ENCODE results near the gene CACNB2. TPM values are rescaled to one million over a fixed set of nuclear protein-coding genes. Genes with fewer than 3 reads are reported as not detected.
A peak's percentile ranks its signal among the peaks of the same experiment; 100 is the strongest.

The CACNB2 gene
- total RNA-seq, 2 donors from 2014 or later, result 1.9 to 4.6 TPM

DNA sequence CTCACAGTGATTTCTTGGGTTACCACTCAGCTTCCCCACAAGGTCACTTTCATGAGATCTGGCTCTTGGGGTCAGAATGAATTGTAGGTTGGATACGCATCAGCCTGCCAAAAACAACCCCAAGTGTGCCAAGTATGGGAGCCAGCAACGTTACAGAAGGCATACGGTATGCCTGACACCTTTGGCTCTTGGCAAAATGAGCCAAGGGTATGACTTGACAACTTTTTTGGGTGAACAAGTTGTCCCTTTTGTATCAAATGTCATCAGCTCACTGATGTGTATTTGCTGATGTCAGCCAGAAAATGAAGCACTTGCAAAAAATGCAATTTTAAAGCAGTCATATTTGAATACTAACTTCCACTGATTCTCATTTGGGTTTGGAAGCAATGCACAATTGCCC is 168.4 kb downstream of the CACNB2 start:
- DNase-seq, result no peak
- TF ChIP-seq CTCF (conservative IDR thresholded peaks at IDR 0.05), result no peak
- 89 to 91% methylated on average over 2 to 3 of the region's 3 CpGs for WGBS, 2 experiments (ENCODE audit: insufficient coverage in 1 of 2, insufficient read length in 1 of 2)

DNA sequence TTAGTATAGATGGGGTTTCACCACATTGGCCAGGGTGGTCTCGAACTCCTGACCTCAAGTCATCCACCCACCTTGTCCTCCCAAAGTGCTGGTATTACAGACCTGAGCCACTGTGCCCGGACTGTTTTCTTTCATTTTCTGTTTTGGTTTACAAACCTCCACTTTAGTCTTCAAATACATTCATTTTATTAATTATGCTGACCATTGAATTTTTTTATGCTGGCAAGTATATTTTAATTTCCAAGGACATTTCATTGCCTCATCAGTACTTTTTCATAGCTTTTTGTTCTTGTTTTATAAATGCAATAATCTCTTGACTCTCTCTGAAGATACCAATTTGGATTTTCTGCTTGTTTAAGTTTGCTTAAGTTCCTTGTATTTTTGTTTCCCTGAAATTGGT is 170.5 kb downstream of the CACNB2 start:
- Histone ChIP-seq H3K4me1 (ENCODE audit: control insufficient read depth, insufficient read depth, low read length) (no peaks in the 10 kb centered on the region), H3K4me3 (ENCODE audit: low read length) (no peak overlapping the region), H3K36me3 (ENCODE audit: control insufficient read depth, insufficient read depth, low read length) (no peaks in the 10 kb centered on the region), H3K9me3 (ENCODE audit: control insufficient read depth, low read length) (no peaks in the 10 kb centered on the region), H3K27me3 (ENCODE audit: control insufficient read depth, insufficient read depth, low read length, poor library complexity, severe bottlenecking) (no peaks in the 10 kb centered on the region), H3K27ac (ENCODE audit: low read depth, low read length) (no peak overlapping the region), H3K9ac (ENCODE audit: extremely low read depth, low read length, poor library complexity, severe bottlenecking) (no peak overlapping the region)
- no peak overlapping the region for H3K4me3 Mint-ChIP-seq
- TF ChIP-seq CTCF (conservative IDR thresholded peaks at IDR 0.05), result no peak
- DNase-seq, result no peak
- H3K27ac Mint-ChIP-seq, result no peak overlapping the region
- no peaks in the 10 kb centered on the region for H3K36me3 Mint-ChIP-seq (ENCODE audit: low read depth)
- H3K27me3 Mint-ChIP-seq (ENCODE audit: insufficient read depth), result no peaks in the 10 kb centered on the region
- no peaks in the 10 kb centered on the region for H3K4me1 Mint-ChIP-seq
- no peaks in the 10 kb centered on the region for H3K9me3 Mint-ChIP-seq
- WGBS, 2 experiments (ENCODE audit: insufficient coverage in 1 of 2, insufficient read length in 1 of 2), result 80 to 89% methylated on average over 1 to 2 of the region's 2 CpGs

More for the DNA sequence above, 168.4 kb downstream of the CACNB2 start:
- no peaks in the 10 kb centered on the region for H3K27me3 Mint-ChIP-seq (ENCODE audit: insufficient read depth)
- H3K4me1 Mint-ChIP-seq, result no peaks in the 10 kb centered on the region
- no peaks in the 10 kb centered on the region for H3K9me3 ChIP-seq (ENCODE audit: control insufficient read depth, low read length)
- H3K27ac Mint-ChIP-seq, result no peak overlapping the region
- no peaks in the 10 kb centered on the region for H3K4me1 ChIP-seq (ENCODE audit: control insufficient read depth, insufficient read depth, low read length)
- no peak overlapping the region for H3K4me3 ChIP-seq (ENCODE audit: low read length)
- no peak overlapping the region for H3K9ac ChIP-seq (ENCODE audit: extremely low read depth, low read length, poor library complexity, severe bottlenecking)
- no peaks in the 10 kb centered on the region for H3K36me3 ChIP-seq (ENCODE audit: control insufficient read depth, insufficient read depth, low read length)
- H3K9me3 Mint-ChIP-seq, result no peaks in the 10 kb centered on the region
- H3K27me3 ChIP-seq (ENCODE audit: control insufficient read depth, insufficient read depth, low read length, poor library complexity, severe bottlenecking), result no peaks in the 10 kb centered on the region
- no peak overlapping the region for H3K27ac ChIP-seq (ENCODE audit: low read depth, low read length)
- H3K36me3 Mint-ChIP-seq (ENCODE audit: low read depth), result no peaks in the 10 kb centered on the region
- H3K4me3 Mint-ChIP-seq, result no peak overlapping the region

- H3K36me3 Mint-ChIP-seq (ENCODE audit: low read depth), result no peaks in the 10 kb centered on the region
- H3K4me3 Mint-ChIP-seq, result no peak overlapping the region
- Histone ChIP-seq H3K27ac (ENCODE audit: low read depth, low read length) (no peak overlapping the region), H3K9me3 (ENCODE audit: control insufficient read depth, low read length) (no peaks in the 10 kb centered on the region), H3K4me1 (ENCODE audit: control insufficient read depth, insufficient read depth, low read length) (no peaks in the 10 kb centered on the region), H3K36me3 (ENCODE audit: control insufficient read depth, insufficient read depth, low read length) (no peaks in the 10 kb centered on the region), H3K4me3 (ENCODE audit: low read length) (no peak overlapping the region), H3K9ac (ENCODE audit: extremely low read depth, low read length, poor library complexity, severe bottlenecking) (no peak overlapping the region), H3K27me3 (ENCODE audit: control insufficient read depth, insufficient read depth, low read length, poor library complexity, severe bottlenecking) (no peaks in the 10 kb centered on the region)
- no peak overlapping the region for H3K27ac Mint-ChIP-seq
- 37 to 38% methylated on average over 6 of the region's 7 CpGs for whole genome bisulfite sequencing, 2 experiments (ENCODE audit: insufficient coverage in 1 of 2, insufficient read length in 1 of 2)
- TF ChIP-seq CTCF (conservative IDR thresholded peaks at IDR 0.05), result peak; percentile 77
- H3K9me3 Mint-ChIP-seq, result no peaks in the 10 kb centered on the region
- no peak for DNase-seq
- no peaks in the 10 kb centered on the region for H3K27me3 Mint-ChIP-seq (ENCODE audit: insufficient read depth)
- no peaks in the 10 kb centered on the region for H3K4me1 Mint-ChIP-seq
Observed at GRCh38 chr10:18312374-18313139, 172.3 kb downstream of the CACNB2 start.

All from endodermal cell (in vitro differentiated cells).